Dedifferentiated amniotic fluid mesenchymal stem cell (primary cell): ENCODE measurements around the gene KCNH3.
"Not testable (repeated sequence)": the region's sequence is repeated elsewhere in the genome, so short reads cannot be mapped to it uniquely, and the experiment has no call there.

Source experiments
- DNase-seq: peaks from one replicate; pipeline ENCODE4 v3.0.0-alpha.2; 2016; ENCODE audit errors: extremely low spot score

KCNH3 gene

GRCh38 chr12:49584591-49584990 is 45.8 kb downstream of the KCNH3 start:
- DNase-seq, result no peak

DNA sequence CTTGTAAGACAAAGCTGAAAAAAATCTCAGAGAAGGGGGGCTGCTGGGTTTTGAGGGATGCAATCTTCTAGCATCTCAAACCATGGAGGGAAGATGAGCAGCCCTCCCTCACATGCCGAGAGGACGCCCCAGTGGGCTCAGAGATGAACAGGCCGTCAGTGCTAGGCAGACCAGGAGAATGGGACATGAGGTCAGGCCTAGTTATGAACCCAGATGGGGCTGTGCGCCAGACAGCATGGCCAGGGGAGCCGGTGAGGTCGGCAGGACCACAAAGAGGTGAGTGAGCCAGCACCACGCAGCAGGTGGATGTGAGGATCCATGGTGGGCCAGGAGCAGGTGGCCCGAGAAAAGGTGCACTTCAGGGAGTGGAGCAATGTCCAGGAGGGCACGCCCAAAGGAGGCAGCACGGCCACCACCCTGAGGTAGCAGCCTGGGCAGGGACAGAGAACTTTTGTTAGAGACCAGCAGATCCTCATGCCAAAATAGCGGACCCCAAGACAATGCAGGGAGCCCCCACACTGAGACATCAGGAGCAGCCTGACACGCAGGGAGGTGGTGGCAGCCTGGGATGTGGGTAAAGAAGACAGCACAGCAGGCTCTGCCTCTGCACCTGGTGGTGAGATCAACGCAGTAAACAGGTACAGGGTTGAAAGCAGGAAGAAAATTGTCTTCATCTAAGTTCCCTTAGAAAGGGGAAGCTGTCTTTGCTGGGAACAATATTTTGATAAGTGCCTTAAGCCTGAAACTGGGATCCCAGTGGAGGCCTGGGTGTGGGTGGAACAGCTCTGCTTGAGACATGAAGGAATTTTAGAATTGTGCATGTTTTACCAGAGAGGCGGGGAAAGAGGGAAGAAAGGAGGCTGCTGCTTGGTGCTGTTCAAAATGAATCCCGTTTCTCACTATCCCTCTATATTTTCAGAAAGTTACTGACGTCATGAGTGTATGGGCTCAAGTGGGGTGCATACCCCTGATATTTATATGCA is 46.9 kb downstream of the KCNH3 start:
- DNase-seq, result no peak

- DNase-seq, result no peak
Observed at GRCh38 chr12:49587174-49587908, 48.5 kb downstream of the KCNH3 start.

GRCh38 chr12:49588281-49588680 is 49.5 kb downstream of the KCNH3 start:
- DNase-seq, result no peak

GRCh38 chr12:49588721-49589516 is 50.1 kb downstream of the KCNH3 start:
- DNase-seq, result no peak

GRCh38 chr12:49598527-49598926 is 59.7 kb downstream of the KCNH3 start:
- no peak for DNase-seq

DNA sequence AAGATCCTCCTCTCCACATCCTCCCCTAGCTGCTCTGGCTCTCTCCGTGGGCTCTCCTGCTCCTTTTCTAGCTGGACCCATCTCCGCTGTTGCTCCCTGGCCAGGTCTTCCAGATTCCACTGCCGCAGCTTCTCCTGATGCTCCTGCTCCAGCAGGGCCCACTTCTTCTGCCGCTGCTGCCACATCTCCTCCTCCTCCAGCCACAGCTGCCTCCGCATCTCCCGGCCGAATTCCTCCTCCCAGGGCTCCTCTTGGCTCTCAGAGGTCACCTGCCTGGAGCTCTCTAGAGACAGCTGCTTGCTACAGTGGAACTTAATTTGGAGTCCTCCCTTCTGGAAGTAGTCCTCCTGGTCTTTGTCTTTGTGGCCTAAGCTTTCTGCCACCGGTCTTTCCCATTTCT is 61.1 kb downstream of the KCNH3 start:
- no peak for DNase-seq

DNA sequence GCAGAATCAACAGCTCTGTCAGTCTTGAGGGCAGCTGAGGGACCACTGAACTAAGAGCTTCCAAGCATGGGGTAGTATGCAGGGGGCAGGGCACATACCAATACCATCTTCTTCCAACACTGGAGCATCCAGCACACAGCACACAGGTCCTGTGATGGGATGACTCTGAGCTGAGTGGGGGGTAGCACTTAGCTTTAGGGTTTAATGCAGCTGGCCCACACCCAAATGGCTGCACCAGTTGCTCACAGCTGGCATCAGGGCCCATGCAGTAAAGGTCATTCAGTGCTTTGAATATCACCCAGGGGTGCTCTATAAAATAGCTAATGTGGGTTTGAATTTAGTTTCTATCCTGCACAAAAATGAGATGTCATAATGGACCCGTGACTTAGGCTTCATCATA is 64.9 kb downstream of the KCNH3 start:
- no peak for DNase-seq

- no peak for DNase-seq
Observed at GRCh38 chr12:49604856-49605255, 66.0 kb downstream of the KCNH3 start.

DNA sequence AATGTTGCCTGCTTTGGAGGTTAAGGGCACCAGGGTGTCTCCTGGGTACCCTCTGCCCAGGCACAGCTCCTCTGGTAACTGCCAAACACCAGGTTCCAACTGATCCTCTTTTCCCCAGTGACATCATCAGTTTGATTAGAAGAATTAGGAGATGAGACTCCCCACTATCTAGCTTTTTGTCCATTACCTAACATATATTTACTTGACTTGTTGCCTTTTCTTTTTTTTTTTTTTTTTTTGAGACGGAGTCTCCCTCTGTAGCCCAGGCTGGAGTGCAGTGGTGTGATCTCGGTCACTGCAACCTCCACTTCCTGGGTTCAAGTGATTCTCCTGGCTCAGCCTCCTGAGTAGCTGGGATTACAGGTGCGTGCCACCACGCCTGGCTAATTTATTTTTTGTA is 66.7 kb downstream of the KCNH3 start, which contains the start of gene FAM186B:
TSS of gene FAM186B (minus strand) at position 101 of the 400 bp plus-strand sequence. CDS start 162 bp downstream, outside the sequence.
- DNase-seq, result not testable (repeated sequence)
